Activated T-helper 1 cell treated with anti-CD3 and anti-CD28 coated beads, Interleukin-12 subunit alpha, Interleukin-12 subunit beta, Interleukin-2, Interleukin-4 antibody, amounts not matched to agents 30 ng/mL and 10 ng/mL and 1 ng/mL, durations not matched to agents 14 hours and 24 hours and 36 hours (primary cell): Measurements from ENCODE around the gene SLC22A13. TPM values are rescaled to one million over a fixed set of nuclear protein-coding genes. Genes with fewer than 3 reads are reported as not detected.

Experiments
- DNase-seq: peaks from one replicate; pipeline ENCODE4 v3.0.0; 2021; ENCODE audit warnings: low spot score
- H3K27ac Mint-ChIP-seq: one replicate; pipeline ENCODE4 v1.8.0; 2021; ENCODE audit warnings: mild to moderate bottlenecking, mixed read lengths
- H3K27me3 Mint-ChIP-seq: one replicate; pipeline ENCODE4 v1.8.0; 2022; ENCODE audit warnings: mild to moderate bottlenecking, moderate library complexity, mixed read lengths; ENCODE audit not compliant: insufficient read depth
- H3K36me3 Mint-ChIP-seq: one replicate; pipeline ENCODE4 v1.8.0; 2021; ENCODE audit warnings: low read depth, mixed read lengths
- H3K4me1 Mint-ChIP-seq: one replicate; pipeline ENCODE4 v1.8.0; 2021; ENCODE audit warnings: low read depth, mixed read lengths
- H3K4me3 Mint-ChIP-seq: one replicate; pipeline ENCODE4 v1.8.0; 2021; ENCODE audit warnings: mild to moderate bottlenecking, moderate library complexity, mixed read lengths
- H3K9me3 Mint-ChIP-seq: one replicate; pipeline ENCODE4 v1.8.0; 2021; ENCODE audit warnings: mixed read lengths
- intact Hi-C: fragments of 100-400 bp; cut with micrococcal nuclease; formaldehyde crosslinking; loops from one replicate; pipeline ENCODE4 v1.15.1; 2024
- total RNA-seq: library from RNA; stranded (reverse); gene quantifications from 2 replicates; pipeline ENCODE4 v1.2.3, GENCODE V29; 2022

The SLC22A13 gene
- total RNA-seq, 1 donor from 2014 or later, result 0.65 TPM

DNA sequence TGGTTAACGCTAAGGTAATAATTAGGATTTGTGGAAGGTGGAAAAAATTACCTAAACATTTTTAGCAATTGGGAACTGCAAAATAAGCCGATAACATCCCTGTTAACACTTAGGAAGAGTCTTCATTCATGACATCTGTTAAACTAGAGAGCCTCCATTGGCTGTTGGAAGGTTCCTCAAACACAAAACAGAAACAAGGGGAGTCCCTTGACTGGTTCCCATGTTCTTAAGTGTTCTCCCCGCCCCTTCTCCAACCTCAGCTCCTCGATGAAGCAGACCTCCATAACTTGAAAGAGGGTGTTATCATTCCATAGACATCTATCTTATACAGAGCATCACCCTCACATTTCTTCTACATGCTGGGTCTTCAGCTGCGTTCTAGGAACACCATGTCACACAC is 2.5 kb downstream of the SLC22A13 start:
- intact Hi-C loops, result no loop called here
- peaks cover 9% of the 10 kb centered on the region for H3K36me3 Mint-ChIP-seq
- H3K4me1 Mint-ChIP-seq, result peaks cover 13% of the 10 kb centered on the region
- H3K9me3 Mint-ChIP-seq, result peaks cover 4% of the 10 kb centered on the region
- no peak for DNase-seq
- H3K27ac Mint-ChIP-seq, result no peak overlapping the region
- no peaks in the 10 kb centered on the region for H3K27me3 Mint-ChIP-seq
- H3K4me3 Mint-ChIP-seq, result no peak overlapping the region

DNA sequence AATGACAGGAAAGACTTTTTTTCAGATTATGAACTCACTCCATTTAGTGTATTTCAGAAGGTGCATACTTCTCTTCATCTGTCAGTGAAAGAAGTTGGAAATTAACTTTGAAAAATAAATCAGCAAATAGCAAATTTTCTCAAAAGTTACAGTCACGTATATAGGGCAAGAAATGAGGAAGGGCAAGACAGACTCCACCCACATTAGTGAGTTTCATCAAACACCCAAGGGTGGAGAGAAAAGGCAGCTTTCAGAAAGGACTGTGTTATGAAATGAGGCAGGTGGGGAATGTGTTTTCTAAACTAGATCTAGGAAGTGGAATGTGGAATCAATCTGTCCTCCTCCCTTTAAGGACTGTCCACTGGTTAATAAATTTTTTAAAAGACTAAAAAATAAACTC is 2.9 kb downstream of the SLC22A13 start:
- Mint-ChIP-seq H3K9me3 (peaks cover 4% of the 10 kb centered on the region), H3K4me3 (no peak overlapping the region), H3K27ac (no peak overlapping the region), H3K36me3 (peaks cover 9% of the 10 kb centered on the region), H3K27me3 (no peaks in the 10 kb centered on the region), H3K4me1 (peaks cover 13% of the 10 kb centered on the region)
- intact Hi-C loops, result no loop called here
- no peak for DNase-seq

DNA sequence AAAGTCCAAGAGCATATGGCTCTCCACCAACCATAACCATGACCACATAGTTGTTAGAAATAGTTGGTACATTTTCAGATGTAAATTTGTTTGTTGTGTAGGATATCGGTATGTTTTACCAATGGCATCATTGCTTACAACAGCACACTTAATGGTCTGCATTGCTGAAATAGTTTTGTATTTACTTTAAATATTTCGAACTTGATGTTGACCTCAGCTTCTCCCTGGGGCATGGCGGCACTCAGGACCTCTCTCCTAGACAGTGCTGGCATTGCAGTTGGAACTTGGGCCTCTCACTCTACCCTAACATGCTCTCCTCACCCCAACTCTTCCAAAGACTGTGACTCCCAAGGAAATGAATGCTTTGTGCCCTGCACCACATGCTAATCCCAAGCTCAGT is 5.0 kb downstream of the SLC22A13 start:
- DNase-seq, result no peak
- H3K4me1 Mint-ChIP-seq, result peaks cover 13% of the 10 kb centered on the region
- H3K27me3 Mint-ChIP-seq, result no peaks in the 10 kb centered on the region
- H3K4me3 Mint-ChIP-seq, result no peak overlapping the region
- intact Hi-C loops, result no loop called here
- peaks cover 9% of the 10 kb centered on the region for H3K36me3 Mint-ChIP-seq
- peaks cover 4% of the 10 kb centered on the region for H3K9me3 Mint-ChIP-seq
- H3K27ac Mint-ChIP-seq, result no peak overlapping the region

DNA sequence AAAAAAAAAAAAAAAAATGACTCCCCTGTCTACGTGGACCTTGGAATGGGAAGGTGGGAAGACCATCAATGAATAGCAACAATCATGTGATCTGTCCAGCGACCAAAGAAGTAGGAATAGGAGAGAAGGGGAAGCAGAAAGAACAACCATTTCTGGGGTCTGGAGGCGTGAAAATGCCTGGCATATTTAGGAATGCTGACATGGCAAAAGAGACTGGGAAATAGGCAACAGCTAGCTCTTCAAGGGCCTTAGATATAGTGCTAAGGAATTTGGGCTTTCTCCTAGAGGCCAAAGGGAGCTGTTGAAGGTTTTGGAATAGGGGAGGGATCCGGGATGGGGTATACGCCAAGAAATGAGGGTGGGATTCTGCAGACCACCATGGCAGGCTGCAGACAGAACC is 5.9 kb downstream of the SLC22A13 start:
- H3K9me3 Mint-ChIP-seq, result peaks cover 4% of the 10 kb centered on the region
- intact Hi-C loops, result no loop called here

DNA sequence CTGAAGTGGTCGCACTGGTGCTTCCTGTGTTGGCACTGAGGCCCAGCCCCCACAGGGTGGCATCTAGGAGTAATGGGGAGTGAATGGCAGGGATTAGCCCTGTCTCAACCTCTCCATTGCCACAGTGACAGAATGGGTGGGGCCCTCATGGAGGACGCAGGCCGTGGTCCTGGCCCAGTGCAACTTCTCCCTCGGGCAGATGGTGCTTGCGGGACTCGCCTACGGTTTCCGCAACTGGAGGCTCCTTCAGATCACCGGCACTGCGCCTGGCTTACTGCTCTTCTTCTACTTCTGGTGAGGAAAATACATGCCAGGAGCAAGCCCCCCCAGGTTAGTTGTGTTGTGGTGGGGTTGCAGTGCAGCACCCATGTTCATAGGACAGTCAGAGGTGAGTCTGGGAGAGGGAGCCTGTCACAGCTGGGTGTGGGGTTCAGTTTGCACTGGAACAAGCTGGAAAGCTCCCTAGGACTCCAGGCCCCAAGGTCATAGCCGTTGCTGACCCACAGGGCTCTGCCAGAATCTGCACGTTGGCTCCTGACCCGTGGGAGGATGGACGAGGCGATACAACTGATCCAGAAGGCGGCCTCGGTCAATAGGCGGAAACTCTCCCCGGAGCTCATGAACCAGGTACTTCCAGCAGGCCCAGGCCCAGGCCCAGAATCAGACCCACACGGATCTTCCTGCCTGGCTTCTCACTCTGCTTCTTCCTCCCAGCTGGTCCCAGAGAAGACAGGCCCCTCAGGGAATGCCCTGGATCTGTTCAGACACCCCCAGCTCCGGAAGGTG is 9.4 kb downstream of the SLC22A13 start:
- Mint-ChIP-seq H3K4me1 (no peaks in the 10 kb centered on the region), H3K27ac (no peak overlapping the region), H3K4me3 (no peak overlapping the region), H3K27me3 (no peaks in the 10 kb centered on the region), H3K9me3 (peaks cover 4% of the 10 kb centered on the region), H3K36me3 (peaks cover 4% of the 10 kb centered on the region)
- intact Hi-C loops, result no loop called here
- DNase-seq, result no peak

More for the DNA sequence above, 5.9 kb downstream of the SLC22A13 start:
- H3K4me1 Mint-ChIP-seq, result peaks cover 13% of the 10 kb centered on the region
- no peak overlapping the region for H3K27ac Mint-ChIP-seq
- H3K36me3 Mint-ChIP-seq, result peaks cover 4% of the 10 kb centered on the region
- H3K4me3 Mint-ChIP-seq, result no peak overlapping the region
- no peak for DNase-seq
- H3K27me3 Mint-ChIP-seq, result no peaks in the 10 kb centered on the region

DNA sequence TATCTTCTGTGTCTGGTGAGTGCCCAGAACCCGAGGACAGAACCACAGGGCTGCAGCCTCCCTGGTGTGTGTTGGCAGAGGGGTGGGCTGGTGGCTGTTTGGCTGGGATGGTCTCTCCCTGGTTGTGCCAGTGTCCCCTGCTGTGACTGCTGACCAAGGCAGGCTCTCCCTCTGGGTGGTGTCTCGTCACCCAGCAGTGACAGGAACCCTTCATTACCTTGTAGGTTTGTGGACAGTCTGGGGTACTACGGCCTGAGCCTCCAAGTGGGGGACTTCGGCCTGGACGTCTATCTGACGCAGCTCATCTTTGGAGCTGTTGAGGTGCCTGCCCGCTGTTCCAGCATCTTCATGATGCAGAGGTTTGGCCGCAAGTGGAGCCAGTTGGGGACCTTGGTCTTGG is 10.0 kb downstream of the SLC22A13 start:
- intact Hi-C loops, result no loop called here

DNA sequence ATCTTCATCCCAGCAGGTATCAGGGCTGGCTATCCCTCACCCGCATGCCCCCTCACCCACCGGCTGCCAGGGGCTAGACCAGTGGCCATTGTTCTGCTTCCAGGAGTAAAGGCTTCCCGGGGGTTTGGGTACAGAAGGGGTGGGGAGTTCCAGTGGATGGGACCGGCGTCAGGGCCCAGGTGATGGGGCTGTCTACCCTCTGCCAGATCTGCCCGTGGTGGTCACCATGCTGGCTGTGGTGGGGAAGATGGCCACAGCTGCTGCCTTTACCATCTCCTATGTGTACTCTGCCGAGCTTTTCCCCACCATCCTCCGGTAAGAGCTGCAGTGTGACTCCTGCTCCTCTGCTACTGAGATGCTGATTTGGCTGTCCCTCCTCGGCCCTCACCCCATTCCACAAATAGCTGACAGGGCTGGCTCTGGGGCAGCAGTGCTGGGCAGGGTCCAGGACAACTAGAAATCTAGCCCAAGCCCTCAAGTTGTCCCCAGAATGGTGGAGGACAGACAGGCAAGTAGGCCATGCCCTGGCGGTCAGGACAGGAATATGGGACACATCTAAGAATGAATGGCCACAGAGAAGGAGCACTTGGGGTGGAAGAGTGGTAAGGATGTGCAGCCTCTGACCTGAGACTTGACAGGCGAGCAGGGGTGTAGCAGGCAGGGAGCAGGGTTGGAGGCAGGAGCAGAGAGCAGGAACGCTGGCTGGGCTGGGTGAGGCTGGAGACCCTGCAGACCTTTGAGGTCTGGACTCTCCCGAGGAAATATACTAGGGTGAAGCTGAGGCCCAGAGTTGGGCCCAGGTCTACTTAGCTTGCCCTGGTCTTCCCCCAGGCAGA is 10.7 kb downstream of the SLC22A13 start:
- DNase-seq, result no peak
- no peak overlapping the region for H3K4me3 Mint-ChIP-seq
- peaks cover 2% of the 10 kb centered on the region for H3K36me3 Mint-ChIP-seq
- no peak overlapping the region for H3K27ac Mint-ChIP-seq
- no peaks in the 10 kb centered on the region for H3K9me3 Mint-ChIP-seq
- H3K27me3 Mint-ChIP-seq, result no peaks in the 10 kb centered on the region
- no peaks in the 10 kb centered on the region for H3K4me1 Mint-ChIP-seq
- intact Hi-C loops, result no loop called here

More for the DNA sequence above, 10.0 kb downstream of the SLC22A13 start:
- H3K27me3 Mint-ChIP-seq, result no peaks in the 10 kb centered on the region
- peaks cover 4% of the 10 kb centered on the region for H3K36me3 Mint-ChIP-seq
- no peak overlapping the region for H3K4me3 Mint-ChIP-seq
- H3K9me3 Mint-ChIP-seq, result peaks cover 3% of the 10 kb centered on the region
- no peak for DNase-seq
- H3K4me1 Mint-ChIP-seq, result no peaks in the 10 kb centered on the region
- H3K27ac Mint-ChIP-seq, result no peak overlapping the region

DNA sequence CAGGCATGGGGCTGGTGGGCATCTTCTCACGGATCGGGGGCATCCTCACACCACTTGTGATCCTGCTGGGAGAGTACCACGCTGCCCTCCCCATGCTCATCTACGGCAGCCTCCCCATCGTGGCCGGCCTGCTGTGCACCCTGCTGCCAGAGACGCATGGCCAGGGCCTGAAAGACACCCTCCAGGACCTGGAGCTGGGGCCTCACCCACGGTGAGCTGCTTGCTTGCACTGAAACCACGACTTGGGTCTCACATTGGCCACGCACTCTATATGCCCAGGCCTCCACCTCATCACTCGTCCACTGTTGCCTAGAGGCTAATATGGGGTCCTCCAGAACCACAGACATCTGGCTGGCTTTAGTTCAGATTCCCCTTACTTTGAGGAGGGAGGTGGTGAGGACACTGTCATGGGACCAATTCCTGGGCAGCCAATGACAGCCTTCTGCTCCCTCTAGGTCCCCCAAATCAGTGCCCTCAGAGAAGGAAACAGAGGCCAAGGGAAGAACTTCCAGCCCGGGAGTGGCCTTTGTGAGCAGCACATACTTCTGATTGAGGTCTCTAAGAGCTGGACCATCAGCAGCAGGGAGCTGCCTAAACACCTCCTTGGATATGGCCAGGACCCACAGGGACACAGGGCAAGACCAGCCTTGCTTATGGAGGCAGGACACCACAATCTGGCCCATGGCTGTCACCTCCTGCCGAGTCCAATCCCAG is 11.5 kb downstream of the SLC22A13 start:
- DNase-seq, result no peak
- intact Hi-C loops, result no loop called here
- no peak overlapping the region for H3K4me3 Mint-ChIP-seq
- no peak overlapping the region for H3K27ac Mint-ChIP-seq
- no peaks in the 10 kb centered on the region for H3K4me1 Mint-ChIP-seq
- H3K27me3 Mint-ChIP-seq, result no peaks in the 10 kb centered on the region
- H3K9me3 Mint-ChIP-seq, result no peaks in the 10 kb centered on the region
- no peaks in the 10 kb centered on the region for H3K36me3 Mint-ChIP-seq

DNA sequence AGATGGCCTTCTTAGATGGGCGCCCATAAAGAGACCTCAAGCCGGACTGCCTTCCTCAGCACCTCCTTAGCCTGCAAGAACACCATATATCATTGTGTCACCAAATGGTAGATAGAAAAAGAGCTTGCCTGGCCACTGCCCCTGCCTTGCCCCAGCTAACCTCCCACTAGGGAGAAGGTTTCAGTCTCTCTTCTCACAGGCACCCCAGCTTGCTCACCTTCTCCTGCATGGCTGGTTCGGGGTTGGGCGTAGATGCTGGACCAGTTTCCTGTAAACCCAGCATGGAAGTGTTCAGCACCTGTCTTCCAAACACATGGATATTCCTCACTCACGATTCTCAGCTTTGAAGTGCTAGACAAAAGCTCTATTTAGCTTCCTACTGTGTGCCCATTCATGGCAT is 13.2 kb downstream of the SLC22A13 start:
- no peaks in the 10 kb centered on the region for H3K9me3 Mint-ChIP-seq
- H3K27me3 Mint-ChIP-seq, result no peaks in the 10 kb centered on the region
- no peak overlapping the region for H3K4me3 Mint-ChIP-seq
- intact Hi-C loops, result no loop called here
- no peak for DNase-seq
- H3K27ac Mint-ChIP-seq, result no peak overlapping the region
- no peaks in the 10 kb centered on the region for H3K4me1 Mint-ChIP-seq
- no peaks in the 10 kb centered on the region for H3K36me3 Mint-ChIP-seq

DNA sequence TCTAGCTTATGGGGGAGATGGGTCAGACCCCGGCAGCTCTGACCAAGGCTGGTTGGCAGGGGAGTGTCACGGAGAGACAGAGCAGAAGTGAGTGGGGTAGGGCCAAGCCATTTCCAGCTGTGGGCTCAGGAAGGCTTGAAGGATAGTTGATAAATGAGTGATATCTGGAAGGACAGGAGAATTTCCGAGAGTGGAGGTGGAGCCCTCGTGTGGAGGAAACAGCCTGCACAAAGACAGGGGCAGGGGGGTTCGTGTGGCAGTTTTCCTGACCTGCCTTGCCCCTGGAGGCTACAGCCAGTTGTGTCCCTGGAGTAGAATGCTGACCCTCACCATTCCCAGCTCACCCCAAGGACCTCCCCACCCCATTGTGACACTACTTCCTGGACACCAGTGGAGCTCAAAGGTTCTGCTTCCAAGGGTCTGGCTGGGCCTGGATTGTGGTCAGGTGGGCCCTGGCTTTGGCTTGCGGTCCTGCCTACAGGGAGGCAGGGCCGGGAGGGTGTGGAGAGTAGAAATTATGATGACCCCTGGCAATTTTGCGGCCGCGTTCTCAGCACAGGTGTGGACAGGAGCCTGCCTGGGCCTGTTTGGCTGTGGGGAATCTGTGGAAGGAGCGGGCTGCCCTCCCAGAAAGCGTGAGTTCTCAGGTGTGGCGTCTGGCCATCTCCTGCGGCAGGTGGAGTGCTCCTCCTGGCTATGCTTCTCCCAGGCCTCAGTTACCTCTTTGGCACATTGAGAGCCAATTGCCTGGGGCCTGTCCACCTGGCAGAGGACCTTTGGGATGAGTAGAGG is 16.5 kb downstream of the SLC22A13 start, which contains the start of gene SLC22A14:
Gene SLC22A14 (plus strand): TSS at position 400 of the 792 bp plus-strand sequence. CDS start 23,733 bp downstream, outside the sequence.
- intact Hi-C loops, result no loop called here
- Mint-ChIP-seq H3K9me3 (no peaks in the 10 kb centered on the region), H3K27ac (no peak within 1 kb of the TSS)

DNA sequence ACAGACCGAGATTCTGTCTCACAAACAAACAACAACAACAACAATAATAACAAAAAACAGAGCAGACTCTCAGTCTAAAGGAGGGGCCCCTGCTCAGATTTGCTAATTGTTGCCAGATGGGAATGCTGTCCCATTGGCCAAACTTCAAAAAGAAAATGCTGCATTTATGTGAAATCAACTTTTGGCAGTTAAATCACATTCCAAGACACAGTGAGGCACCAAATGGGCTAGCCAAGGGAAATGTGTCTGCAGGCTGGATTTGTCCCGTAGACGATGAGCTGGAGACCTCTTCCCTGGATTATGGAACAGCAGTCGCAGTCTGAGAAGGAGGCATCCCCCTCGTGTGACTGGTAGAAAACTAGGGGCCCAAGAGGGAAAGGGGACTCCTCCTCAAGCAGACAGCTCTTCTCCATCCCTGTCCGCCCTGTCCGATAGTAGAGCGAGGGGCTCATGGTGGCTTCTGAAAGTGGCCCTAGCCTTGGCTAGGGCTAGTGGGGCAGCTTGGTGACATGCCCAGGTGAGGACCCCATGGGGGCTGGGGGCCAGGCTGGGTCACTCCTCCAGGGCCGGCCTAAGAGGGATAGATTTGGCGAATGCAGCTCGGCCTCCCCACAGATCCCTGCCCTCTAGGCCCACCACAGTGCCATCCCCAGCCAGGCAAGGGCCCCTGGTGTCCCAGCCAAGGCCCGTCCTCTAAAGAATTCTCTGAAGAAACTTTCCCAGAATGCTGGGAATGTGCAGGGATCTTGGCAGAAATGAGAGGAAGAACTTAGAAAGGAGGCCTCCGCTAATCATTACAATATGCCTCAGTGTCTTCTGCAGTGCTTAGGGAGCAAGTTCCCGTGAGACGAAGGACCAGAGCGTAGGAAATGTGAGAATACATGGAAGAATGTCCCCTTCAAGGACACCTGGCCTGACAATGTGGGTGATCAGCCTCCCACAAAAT is 18.5 kb downstream of the SLC22A13 start:
- Mint-ChIP-seq H3K27ac (no peak overlapping the region), H3K4me1 (no peaks in the 10 kb centered on the region), H3K27me3 (peaks cover under 1% of the 10 kb centered on the region), H3K4me3 (no peak overlapping the region), H3K36me3 (no peaks in the 10 kb centered on the region), H3K9me3 (no peaks in the 10 kb centered on the region)
- intact Hi-C loops, result no loop called here
- DNase-seq, result no peak

More for the DNA sequence above, 16.5 kb downstream of the SLC22A13 start, which contains the start of gene SLC22A14:
- no peaks in the 10 kb centered on the region for H3K4me1 Mint-ChIP-seq
- H3K4me3 Mint-ChIP-seq, result no peak within 1 kb of the TSS
- H3K27me3 Mint-ChIP-seq, result no peaks in the 10 kb centered on the region
- no peak for DNase-seq
- no peaks in the 10 kb centered on the region for H3K36me3 Mint-ChIP-seq
